Measurements from ENCODE around the gene CHCHD2. TPM values are rescaled to one million over a fixed set of nuclear protein-coding genes. Genes with fewer than 3 reads are reported as not detected.

Gene CHCHD2
- total and polyA plus RNA-seq, 2 experiments from 2014 or later: 0.94 TPM; not detected in 1

- no peak overlapping the region for H3K4me2 ChIP-seq
- H4K20me1 ChIP-seq (replicated peaks; ENCODE audit: insufficient read depth): no peaks in the 10 kb centered on the region
- H3F3A ChIP-seq (replicated peaks; ENCODE audit: low read depth): no peaks in the 10 kb centered on the region
- H3K27ac Mint-ChIP-seq: no peak overlapping the region
- H3K4me3 Mint-ChIP-seq: no peak overlapping the region
- H3K27me3 ChIP-seq (ENCODE audit: insufficient read depth): no peaks in the 10 kb centered on the region
- H3K79me2 ChIP-seq (replicated peaks; ENCODE audit: insufficient read depth): no peaks in the 10 kb centered on the region
- DNase-seq (ENCODE audit: low spot score) (no peak), ATAC-seq (no peak)
- no peak overlapping the region for H3K4me3 ChIP-seq
- peaks cover 88% of the 10 kb centered on the region for H3K9me3 Mint-ChIP-seq
- H3K27me3 Mint-ChIP-seq (ENCODE audit: insufficient read depth, low read depth, poor library complexity): peaks cover 2% of the 10 kb centered on the region
- H3K36me3 ChIP-seq (ENCODE audit: insufficient read depth): no peaks in the 10 kb centered on the region
- no peak overlapping the region for H2AFZ ChIP-seq
- H3K4me1 ChIP-seq (ENCODE audit: insufficient read depth): no peaks in the 10 kb centered on the region
- TF ChIP-seq ZNF331 (CRISPR knock-in tag; IDR thresholded peaks at IDR 0.05; ENCODE audit: low read depth): no peak
- no peak for TF ChIP-seq NANOG (IDR thresholded peaks at IDR 0.05; ENCODE audit: borderline replicate concordance)
- TF ChIP-seq, protein P1, sequence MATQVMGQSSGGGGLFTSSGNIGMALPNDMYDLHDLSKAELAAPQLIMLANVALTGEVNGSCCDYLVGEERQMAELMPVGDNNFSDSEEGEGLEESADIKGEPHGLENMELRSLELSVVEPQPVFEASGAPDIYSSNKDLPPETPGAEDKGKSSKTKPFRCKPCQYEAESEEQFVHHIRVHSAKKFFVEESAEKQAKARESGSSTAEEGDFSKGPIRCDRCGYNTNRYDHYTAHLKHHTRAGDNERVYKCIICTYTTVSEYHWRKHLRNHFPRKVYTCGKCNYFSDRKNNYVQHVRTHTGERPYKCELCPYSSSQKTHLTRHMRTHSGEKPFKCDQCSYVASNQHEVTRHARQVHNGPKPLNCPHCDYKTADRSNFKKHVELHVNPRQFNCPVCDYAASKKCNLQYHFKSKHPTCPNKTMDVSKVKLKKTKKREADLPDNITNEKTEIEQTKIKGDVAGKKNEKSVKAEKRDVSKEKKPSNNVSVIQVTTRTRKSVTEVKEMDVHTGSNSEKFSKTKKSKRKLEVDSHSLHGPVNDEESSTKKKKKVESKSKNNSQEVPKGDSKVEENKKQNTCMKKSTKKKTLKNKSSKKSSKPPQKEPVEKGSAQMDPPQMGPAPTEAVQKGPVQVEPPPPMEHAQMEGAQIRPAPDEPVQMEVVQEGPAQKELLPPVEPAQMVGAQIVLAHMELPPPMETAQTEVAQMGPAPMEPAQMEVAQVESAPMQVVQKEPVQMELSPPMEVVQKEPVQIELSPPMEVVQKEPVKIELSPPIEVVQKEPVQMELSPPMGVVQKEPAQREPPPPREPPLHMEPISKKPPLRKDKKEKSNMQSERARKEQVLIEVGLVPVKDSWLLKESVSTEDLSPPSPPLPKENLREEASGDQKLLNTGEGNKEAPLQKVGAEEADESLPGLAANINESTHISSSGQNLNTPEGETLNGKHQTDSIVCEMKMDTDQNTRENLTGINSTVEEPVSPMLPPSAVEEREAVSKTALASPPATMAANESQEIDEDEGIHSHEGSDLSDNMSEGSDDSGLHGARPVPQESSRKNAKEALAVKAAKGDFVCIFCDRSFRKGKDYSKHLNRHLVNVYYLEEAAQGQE (IDR thresholded peaks at IDR 0.05; ENCODE audit: unreplicated experiment): no peak
- no peak for TF ChIP-seq ETS1 (IDR thresholded peaks at IDR 0.05)
- TF ChIP-seq EZH2phosphoT487 (IDR thresholded peaks at IDR 0.05; ENCODE audit: unreplicated experiment): no peak
- TF ChIP-seq JUNB (IDR thresholded peaks at IDR 0.05; ENCODE audit: unreplicated experiment): no peak
- no peak for TF ChIP-seq EZH2 (IDR thresholded peaks at IDR 0.05; ENCODE audit: low read depth, unreplicated experiment)
- no peak for TF ChIP-seq STAT1 (IDR thresholded peaks at IDR 0.05; ENCODE audit: unreplicated experiment)
- no peak for TF ChIP-seq POLR2AphosphoS5 (IDR thresholded peaks at IDR 0.05; ENCODE audit: low read depth)
- TF ChIP-seq, protein P2, sequence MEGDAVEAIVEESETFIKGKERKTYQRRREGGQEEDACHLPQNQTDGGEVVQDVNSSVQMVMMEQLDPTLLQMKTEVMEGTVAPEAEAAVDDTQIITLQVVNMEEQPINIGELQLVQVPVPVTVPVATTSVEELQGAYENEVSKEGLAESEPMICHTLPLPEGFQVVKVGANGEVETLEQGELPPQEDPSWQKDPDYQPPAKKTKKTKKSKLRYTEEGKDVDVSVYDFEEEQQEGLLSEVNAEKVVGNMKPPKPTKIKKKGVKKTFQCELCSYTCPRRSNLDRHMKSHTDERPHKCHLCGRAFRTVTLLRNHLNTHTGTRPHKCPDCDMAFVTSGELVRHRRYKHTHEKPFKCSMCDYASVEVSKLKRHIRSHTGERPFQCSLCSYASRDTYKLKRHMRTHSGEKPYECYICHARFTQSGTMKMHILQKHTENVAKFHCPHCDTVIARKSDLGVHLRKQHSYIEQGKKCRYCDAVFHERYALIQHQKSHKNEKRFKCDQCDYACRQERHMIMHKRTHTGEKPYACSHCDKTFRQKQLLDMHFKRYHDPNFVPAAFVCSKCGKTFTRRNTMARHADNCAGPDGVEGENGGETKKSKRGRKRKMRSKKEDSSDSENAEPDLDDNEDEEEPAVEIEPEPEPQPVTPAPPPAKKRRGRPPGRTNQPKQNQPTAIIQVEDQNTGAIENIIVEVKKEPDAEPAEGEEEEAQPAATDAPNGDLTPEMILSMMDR (conservative IDR thresholded peaks at IDR 0.05; ENCODE audit: low read depth in 2 of 2): no peak
- no peak for TF ChIP-seq CREB1 (CRISPR knock-in tag; IDR thresholded peaks at IDR 0.05; ENCODE audit: low read depth)
- no peak for TF ChIP-seq ZNF462 (CRISPR knock-in tag; IDR thresholded peaks at IDR 0.05)
- no peak for TF ChIP-seq ZNF114 (CRISPR knock-in tag; IDR thresholded peaks at IDR 0.05)
- H3K36me3 Mint-ChIP-seq (ENCODE audit: low read depth): peaks cover 14% of the 10 kb centered on the region; the same call in 2 of the 3 replicates
- no peaks in the 10 kb centered on the region for H3K4me1 Mint-ChIP-seq
- H3K9me2 ChIP-seq (ENCODE audit: insufficient read depth): no peaks in the 10 kb centered on the region
- no peak overlapping the region for H3K27ac ChIP-seq (ENCODE audit: low read depth)
Observed at GRCh38 chr7:56097700-56098099, 8.6 kb downstream of the CHCHD2 start.
